Measurements from ENCODE around the gene EEF1AKMT2. TPM values are rescaled to one million over a fixed set of nuclear protein-coding genes. Genes with fewer than 3 reads are reported as not detected.

The EEF1AKMT2 gene
- total and polyA plus RNA-seq, 9 of the 15 experiments (the other 6 are each of a cell fraction or from before 2014, with no cell fraction given), result 9.3 to 34.3 (median 23.7) TPM

DNA sequence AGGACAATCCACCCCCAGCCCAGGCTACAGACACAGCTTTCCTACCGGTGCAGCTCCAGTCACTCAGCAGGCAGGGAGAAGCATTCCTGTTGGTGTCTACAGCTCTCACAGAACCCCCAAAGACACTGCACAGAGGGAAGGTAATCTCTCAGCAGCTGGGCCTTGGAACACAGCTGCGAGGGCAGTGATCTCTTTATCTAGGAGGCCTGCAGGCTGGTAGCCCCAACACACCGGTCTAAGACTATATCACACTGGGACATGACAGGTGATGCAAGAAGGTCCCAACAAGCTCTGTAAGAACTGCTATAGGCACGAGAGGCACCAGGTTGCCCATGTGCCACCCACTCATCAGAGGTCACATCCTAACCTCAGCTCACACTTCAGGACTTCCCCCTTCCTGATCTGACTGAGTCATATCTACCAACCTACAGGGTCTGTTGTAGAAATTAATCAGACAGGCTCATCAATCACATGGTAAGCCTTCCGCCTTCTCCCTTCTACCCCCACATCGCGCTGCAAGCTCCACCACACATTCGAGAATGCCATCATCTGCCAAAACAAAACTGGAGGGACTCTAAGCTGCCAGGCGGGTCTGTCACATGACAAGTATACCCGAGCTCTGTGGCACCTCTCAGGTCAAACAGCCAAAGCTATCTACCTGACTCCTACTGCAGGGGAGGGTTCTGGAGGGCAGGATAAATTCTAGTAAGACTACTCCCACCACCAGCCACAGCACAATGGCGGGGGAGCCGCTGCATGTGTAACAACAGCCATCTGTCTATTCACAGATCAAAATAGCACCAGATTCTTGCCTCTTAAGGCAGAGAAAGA, 73.6 kb downstream of the EEF1AKMT2 start (continued):
- TF ChIP-seq LCOR (CRISPR knock-in tag; IDR thresholded peaks at IDR 0.05) (0 out of 2 replicates have a peak, but pooled peaks have one; percentile 37), KHSRP (IDR thresholded peaks at IDR 0.05) (peak; percentile 68), MCM3 (IDR thresholded peaks at IDR 0.05) (no peak), YBX1 (IDR thresholded peaks at IDR 0.05) (no peak), EWSR1 (IDR thresholded peaks at IDR 0.05; ENCODE audit: borderline replicate concordance, low read depth, partially characterized antibody) (no peak), ZNF274 (IDR thresholded peaks at IDR 0.05; ENCODE audit: borderline replicate concordance, low read depth, low read length) (peak; percentile 60; the same call in 1 of the 2 replicates), ZNF778 (CRISPR knock-in tag; IDR thresholded peaks at IDR 0.05) (no peak), CBX2 (IDR thresholded peaks at IDR 0.05; ENCODE audit: insufficient read depth, low read length, poor library complexity, severe bottlenecking) (no peak), SMAD4 (CRISPR knock-in tag; conservative IDR thresholded peaks at IDR 0.05) (peak; percentile 99), POLR2G (IDR thresholded peaks at IDR 0.05; ENCODE audit: low read depth, low read length) (no peak), RNF2 (IDR thresholded peaks at IDR 0.05) (peak; percentile 83; the same call in 1 of the 2 replicates), GABPB1 (CRISPR knock-in tag; IDR thresholded peaks at IDR 0.05) (no peak), SLC30A9 (CRISPR knock-in tag; IDR thresholded peaks at IDR 0.05) (no peak), MTF1 (CRISPR knock-in tag; IDR thresholded peaks at IDR 0.05; ENCODE audit: borderline replicate concordance) (no peak), ZNF184 (CRISPR knock-in tag; IDR thresholded peaks at IDR 0.05) (no peak)
- TF ChIP-seq, protein P1, sequence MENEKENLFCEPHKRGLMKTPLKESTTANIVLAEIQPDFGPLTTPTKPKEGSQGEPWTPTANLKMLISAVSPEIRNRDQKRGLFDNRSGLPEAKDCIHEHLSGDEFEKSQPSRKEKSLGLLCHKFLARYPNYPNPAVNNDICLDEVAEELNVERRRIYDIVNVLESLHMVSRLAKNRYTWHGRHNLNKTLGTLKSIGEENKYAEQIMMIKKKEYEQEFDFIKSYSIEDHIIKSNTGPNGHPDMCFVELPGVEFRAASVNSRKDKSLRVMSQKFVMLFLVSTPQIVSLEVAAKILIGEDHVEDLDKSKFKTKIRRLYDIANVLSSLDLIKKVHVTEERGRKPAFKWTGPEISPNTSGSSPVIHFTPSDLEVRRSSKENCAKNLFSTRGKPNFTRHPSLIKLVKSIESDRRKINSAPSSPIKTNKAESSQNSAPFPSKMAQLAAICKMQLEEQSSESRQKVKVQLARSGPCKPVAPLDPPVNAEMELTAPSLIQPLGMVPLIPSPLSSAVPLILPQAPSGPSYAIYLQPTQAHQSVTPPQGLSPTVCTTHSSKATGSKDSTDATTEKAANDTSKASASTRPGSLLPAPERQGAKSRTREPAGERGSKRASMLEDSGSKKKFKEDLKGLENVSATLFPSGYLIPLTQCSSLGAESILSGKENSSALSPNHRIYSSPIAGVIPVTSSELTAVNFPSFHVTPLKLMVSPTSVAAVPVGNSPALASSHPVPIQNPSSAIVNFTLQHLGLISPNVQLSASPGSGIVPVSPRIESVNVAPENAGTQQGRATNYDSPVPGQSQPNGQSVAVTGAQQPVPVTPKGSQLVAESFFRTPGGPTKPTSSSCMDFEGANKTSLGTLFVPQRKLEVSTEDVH (IDR thresholded peaks at IDR 0.05; ENCODE audit: low read depth, partially characterized antibody), result no peak
- TF ChIP-seq, protein P2, sequence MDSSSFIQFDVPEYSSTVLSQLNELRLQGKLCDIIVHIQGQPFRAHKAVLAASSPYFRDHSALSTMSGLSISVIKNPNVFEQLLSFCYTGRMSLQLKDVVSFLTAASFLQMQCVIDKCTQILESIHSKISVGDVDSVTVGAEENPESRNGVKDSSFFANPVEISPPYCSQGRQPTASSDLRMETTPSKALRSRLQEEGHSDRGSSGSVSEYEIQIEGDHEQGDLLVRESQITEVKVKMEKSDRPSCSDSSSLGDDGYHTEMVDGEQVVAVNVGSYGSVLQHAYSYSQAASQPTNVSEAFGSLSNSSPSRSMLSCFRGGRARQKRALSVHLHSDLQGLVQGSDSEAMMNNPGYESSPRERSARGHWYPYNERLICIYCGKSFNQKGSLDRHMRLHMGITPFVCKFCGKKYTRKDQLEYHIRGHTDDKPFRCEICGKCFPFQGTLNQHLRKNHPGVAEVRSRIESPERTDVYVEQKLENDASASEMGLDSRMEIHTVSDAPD (CRISPR knock-in tag; IDR thresholded peaks at IDR 0.05), result no peak
- TF ChIP-seq, protein P3, sequence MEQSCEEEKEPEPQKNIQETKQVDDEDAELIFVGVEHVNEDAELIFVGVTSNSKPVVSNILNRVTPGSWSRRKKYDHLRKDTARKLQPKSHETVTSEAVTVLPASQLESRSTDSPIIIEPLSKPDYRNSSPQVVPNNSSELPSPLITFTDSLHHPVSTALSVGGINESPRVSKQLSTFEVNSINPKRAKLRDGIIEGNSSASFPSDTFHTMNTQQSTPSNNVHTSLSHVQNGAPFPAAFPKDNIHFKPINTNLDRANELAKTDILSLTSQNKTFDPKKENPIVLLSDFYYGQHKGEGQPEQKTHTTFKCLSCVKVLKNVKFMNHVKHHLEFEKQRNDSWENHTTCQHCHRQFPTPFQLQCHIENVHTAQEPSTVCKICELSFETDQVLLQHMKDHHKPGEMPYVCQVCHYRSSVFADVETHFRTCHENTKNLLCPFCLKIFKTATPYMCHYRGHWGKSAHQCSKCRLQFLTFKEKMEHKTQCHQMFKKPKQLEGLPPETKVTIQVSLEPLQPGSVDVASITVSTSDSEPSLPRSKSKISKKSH (CRISPR knock-in tag; IDR thresholded peaks at IDR 0.05), result no peak
- TF ChIP-seq, protein P4, sequence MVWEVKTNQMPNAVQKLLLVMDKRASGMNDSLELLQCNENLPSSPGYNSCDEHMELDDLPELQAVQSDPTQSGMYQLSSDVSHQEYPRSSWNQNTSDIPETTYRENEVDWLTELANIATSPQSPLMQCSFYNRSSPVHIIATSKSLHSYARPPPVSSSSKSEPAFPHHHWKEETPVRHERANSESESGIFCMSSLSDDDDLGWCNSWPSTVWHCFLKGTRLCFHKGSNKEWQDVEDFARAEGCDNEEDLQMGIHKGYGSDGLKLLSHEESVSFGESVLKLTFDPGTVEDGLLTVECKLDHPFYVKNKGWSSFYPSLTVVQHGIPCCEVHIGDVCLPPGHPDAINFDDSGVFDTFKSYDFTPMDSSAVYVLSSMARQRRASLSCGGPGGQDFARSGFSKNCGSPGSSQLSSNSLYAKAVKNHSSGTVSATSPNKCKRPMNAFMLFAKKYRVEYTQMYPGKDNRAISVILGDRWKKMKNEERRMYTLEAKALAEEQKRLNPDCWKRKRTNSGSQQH (CRISPR knock-in tag; IDR thresholded peaks at IDR 0.05), result 0 out of 2 replicates have a peak, but pooled peaks have one; percentile 77
- TF ChIP-seq, protein P5, sequence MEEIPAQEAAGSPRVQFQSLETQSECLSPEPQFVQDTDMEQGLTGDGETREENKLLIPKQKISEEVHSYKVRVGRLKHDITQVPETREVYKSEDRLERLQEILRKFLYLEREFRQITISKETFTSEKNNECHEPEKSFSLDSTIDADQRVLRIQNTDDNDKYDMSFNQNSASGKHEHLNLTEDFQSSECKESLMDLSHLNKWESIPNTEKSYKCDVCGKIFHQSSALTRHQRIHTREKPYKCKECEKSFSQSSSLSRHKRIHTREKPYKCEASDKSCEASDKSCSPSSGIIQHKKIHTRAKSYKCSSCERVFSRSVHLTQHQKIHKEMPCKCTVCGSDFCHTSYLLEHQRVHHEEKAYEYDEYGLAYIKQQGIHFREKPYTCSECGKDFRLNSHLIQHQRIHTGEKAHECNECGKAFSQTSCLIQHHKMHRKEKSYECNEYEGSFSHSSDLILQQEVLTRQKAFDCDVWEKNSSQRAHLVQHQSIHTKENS (CRISPR knock-in tag; IDR thresholded peaks at IDR 0.05), result no peak
